Measurements from ENCODE around the gene GOLT1B.

GOLT1B gene

DNA sequence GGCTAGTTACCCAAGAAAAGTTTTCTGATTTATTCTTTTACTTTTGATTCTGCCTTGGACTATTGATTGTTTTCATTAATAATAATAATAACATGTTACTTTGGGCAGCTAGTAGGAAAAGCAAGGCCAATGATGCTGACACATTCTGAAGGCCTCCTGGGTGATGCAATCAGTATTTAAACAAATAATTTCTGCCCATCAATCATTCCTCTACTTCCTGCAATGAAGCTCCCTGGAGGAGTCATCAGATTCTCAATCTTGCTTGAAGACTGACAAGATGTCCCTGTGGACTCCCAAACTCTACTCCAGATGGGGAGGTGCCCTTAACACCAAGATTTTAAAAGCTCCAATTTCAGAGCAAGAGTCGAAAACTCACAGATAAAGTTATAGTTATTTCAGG, 24.5 kb downstream of the GOLT1B start, which contains the start of gene SPX:
TSS of gene SPX (plus strand) at position 244 of the 400 bp plus-strand sequence. CDS start 177 bp downstream, outside the sequence.
- no peak for DNase-seq

DNA sequence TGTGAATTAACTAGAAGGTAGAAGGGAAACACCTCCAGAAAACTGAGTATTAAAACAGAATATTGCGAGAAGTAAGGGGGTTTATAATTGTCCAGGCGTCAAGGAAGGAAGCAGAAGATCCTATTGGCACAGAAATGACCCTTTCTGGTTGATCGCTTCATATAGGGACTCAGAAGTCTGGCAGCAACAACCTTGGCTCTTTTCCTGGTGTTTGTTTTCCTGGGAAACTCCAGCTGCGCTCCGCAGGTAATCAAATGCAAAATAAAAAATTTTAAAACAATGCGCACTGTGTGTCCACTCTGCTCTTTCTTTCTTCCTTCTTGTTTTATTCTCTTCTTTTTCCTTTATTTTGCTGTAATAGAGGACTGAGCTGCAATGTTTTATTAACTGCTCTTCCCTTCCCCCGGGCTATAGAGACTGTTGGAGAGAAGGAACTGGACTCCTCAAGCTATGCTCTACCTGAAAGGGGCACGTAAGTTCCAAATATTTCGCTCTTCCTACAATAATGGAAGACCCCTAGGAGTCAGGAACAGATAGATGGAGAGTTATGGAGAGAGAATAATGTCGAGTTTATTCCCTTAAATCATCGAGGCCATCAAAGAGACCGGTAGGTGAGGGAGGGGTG, 25.2 kb downstream of the GOLT1B start:
- no peak for DNase-seq

DNA sequence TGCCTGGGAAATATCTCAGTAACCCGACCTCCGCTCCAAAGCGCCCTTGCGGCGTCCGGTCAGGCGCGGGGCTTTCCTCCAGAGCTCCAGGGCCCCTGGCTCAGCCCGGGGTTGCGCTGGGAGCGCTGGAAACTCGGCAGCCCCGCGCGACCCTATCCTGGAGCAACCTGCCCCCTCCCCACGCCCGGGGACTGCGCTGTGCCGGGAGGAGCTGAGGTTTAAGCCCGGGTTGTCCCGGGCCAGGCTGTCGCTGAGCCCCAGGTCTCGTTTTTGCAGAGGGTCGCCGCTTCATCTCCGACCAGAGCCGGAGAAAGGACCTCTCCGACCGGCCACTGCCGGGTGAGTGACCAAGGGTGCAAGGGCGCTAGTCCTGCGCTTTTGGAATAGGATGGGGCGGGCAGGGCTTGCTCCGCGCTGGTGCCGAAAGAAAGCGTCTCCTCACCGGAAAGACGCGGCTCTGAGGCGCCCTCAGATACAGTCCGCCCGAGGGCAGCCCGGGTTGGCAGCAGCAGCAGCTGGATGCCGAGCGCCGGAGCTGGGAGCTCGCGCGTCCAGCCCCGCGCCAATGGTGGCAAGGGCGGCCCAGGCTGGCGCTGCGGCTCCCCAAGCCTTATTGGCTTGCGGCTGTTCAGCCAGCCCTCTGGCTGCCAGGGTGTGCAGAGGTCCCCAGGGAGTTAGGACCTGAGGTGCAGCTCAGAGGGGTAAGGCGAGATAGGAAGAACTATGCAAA, 26.0 kb downstream of the GOLT1B start:
- DNase-seq, result no peak

DNA sequence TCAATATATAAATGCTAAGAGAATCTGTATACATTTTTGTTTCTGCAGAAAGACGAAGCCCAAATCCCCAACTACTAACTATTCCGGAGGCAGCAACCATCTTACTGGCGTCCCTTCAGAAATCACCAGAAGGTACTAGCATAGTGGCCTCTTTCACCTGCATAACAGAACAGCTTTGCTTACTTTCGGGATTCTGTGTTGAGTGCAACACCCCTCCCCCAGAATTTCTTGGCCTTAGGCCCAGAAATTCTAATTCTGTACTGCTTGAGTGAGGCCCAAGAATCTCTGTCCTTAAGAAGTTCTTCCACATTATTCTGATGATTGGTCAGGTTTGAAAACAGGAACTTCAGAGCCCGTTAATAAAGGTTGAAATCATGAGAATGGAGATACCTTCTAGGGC, 27.4 kb downstream of the GOLT1B start:
- no peak for DNase-seq

DNA sequence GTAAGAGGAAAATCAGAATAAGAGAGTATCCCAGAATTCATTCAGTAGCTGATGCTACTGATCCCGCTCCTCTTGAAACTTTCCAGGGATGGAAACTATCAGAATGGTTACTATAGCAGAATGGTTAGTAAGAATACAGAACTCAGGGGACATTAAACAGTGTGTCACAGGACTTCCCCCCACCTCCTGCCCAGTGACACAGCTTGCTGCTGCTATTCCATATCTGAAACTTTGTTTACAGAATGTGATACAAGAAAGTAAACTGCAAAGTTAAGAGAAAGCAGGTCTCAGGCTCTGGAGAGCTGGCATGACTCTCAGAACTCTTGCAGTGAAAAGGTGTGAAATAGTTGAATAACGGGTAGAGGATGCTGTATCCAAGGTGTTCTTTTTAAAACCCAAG, 27.9 kb downstream of the GOLT1B start:
- DNase-seq, result no peak

DNA sequence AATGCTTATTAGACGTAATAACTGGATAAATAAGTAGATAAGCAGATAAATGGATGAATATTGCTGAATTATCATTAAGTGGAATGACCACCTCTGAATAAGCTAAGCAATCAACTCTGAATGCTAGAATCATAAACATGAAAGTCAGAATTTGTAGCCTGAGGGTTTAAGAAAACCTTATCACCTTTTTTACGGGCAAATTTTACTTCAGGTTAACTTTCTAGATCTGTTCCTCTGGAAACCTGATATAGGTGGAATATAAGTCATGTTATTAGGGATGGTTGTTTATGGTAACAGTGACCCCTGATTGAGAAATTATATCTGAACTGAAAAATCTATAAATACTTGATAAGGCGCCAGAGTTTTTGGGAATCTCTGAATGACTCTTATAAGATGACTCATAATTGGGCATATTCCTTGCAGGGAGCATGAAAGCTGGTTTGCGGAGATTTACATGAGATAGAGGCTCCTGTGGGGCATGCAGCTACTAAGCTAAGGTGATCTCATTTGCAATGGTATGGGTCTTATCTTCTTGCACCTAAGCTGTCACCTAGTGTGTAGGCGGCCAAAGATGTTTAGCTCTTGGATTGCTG, 36.6 kb downstream of the GOLT1B start:
- no peak for DNase-seq

DNA sequence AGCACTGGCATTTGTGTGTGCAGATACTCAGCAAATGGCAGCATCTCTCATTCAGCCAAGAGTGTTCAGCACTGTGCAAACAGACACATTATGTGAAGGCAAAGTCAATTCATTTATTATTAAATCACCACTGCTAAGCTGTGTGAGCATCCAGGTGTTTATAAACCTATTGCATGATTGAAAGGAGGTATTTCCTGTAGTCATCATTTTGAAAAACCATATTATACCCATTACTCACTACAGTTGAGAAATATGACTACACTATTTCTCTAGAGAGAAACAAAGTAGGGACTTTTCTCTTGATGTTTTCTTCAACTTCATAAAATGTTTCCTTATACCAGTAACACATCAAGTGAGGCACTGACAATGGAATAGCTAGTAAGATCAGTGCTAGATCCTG, 38.2 kb downstream of the GOLT1B start:
- DNase-seq, result no peak

DNA sequence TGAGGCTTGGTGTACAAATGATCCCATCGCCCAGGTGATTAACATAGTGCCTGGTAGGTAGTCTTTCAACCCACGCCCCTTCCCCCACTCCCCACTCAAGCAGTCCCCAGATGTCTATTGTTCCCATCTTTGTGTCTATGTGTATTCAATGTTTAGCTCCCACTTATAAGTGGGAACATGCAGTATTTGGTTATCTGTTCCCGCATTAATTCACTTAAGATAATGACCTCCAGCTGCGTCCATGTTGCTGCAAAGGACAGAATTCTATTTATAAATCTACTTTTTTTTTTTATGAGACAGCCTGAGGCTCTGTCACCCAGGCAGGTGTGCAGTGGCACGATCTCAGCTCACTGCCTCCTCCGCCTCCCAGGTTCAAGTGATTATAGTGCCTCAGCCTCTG, 40.2 kb downstream of the GOLT1B start:
- no peak for DNase-seq

DNA sequence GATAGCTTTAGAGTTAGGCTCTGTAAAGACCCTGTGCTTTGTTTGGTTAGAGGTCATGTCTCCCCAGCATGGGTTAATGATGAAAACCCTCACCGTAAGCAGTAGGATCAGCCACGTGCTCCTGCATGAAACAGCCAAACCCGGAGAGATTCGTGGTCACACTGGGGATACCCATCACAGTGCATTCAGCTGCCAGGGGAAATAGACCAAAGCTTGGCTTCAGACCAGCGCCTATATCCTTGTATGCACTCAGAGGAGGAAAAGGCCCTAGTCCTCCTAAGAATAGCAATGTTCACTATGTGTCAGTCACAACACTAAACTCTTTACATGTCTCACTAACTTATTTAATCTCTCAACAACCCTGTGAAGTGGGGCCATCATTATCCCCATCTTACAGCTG, 40.8 kb downstream of the GOLT1B start:
- DNase-seq, result no peak

DNA sequence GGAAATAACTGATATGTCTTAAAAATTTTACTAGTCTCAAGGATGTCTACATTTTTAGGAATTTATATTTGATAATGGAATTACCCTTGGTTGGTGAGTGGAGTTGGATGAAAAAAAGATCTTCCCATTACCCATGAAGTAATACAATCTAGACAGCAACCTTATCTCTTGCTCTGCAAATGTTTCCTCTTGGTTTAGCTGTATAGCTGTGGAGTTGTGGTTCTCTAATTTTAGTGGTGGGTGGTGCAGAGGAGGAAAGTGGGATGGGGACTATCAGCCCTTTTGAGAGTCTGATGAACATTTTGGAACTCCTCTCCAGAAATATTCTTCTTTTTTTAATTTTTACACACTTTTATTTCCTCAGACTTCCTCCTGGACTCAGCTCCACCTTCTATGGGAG, 41.6 kb downstream of the GOLT1B start:
- no peak for DNase-seq

DNA sequence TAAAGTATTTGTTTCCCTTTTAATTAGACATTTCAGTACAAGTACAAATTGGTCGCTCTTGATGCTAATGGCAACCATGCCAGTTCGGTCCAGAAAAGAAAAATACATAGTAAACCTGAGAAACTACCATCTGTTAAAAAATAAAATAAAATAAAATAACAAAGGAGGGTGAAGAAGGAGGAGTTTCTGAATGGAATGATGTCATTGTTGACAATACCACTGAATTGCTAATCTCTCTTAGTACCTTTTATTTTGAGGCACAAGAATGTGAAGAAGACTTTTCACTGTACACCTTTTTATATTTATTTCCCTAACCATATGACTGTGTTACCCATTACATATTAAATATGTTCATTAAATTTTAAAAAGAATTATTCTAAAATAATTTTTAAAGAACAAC, 44.0 kb downstream of the GOLT1B start:
- DNase-seq, result no peak

DNA sequence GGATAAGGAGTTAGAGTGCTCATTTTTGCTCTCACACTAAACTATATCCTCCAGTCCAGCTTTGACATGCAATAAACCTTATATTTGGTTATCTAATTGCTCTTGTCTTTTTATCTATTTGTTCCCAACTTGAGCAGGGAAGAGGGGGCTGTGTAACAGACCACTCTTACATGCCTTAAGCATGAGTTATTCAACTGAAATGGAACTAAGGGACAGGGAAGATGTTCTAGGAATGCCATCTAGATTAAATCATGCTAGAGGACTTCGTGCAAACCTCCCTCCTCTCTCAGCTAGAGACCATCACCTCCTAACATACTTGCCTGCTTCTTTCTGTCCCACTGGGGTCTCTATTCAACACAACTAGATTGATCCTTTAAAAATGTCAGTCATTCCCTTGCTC, 45.1 kb downstream of the GOLT1B start:
- DNase-seq, result no peak

DNA sequence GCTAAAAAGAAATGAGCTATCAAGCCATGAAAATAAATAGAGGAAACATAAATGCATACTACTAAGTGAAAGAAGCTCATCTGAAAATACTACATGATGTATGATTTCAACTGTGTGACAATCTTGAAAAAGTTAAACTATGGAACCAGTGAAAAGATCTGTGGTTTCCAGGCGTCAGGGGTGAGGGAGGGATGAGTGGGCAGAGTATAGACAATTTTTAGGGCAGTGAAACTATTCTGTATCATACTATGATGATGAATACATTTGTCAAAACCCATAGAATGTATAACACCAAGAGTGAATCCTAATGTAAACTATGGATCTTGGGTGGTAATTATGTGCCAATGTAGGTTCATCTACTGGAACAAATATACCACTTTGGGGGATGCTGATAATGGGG, 45.8 kb downstream of the GOLT1B start:
- DNase-seq, result no peak

DNA sequence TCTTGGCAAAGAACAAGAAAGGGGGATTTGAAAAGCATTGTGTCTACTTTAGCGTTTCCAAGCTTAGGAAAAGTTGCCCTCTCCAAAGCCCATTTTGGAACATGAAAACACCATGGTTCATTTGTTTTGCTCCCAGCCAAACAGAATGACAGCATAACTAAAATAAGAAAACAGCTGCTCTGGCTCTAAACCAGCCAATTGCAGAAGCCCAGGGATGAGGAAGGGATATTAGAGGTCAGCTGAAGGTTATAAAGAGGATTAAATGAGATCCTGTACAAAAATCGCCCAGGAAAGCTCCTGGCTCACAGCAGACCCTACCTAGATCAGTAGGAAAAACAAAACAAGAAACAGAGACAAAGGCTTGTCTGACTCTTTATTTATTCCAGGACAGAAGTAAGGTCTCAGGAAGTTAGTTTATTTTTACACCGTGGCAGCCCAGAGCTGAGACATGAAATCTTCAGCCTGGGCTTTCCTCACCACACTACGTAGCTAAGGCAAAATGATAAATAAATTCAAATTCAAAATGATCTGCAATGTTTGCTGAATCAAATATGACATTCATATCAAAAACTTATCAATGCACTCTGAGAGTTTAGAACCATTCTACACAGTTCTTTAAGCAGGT, 50.4 kb downstream of the GOLT1B start:
- no peak for DNase-seq

DNA sequence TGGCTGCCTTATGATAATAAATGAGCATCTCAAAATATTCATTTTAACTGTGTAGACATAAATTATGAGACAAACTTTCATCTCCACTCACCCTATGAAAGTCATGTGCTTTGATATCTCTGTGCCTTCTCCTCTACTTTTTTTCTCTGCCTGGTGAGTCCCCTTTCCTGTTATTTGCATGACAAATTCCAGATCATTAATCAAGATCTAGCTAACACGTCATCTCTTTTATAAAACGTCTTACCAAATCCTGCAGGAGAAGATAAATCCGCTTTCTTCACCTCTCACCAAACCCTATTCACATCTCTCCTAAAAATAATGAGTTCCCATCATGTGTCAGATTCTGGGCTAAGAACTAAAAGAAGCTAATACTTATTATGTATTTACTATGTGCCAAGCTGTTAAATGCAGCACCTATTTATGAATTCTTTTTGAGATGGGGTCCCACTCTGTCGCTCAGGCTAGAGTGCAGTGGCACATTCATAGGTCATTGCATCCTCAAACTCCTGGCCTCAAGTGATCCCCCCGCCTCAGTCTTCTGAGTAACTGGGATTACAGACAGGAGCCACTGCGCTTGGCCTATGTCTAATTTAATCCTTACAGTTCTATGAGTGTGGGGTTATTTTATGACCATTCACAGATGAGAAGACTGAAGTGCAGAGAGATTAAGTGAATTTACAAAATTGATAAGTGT, 51.2 kb downstream of the GOLT1B start:
- no peak for DNase-seq

DNA sequence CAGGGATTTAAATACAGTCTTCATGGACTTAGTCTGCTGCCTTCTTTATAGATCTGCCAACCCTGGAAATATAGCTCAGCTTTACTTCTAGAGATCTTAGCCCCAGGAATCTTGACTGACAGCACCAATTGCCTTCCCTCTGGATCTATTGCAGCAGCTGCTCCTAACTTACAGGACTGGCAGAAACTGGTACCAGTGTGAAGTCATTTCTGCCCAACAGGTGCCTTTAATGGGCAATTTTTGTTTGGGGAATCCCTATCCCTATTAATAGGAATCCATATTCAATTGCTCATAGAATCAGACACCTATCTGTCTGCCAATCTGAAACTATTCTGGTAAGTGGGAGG, 51.7 kb downstream of the GOLT1B start:
- DNase-seq, result no peak

DNA sequence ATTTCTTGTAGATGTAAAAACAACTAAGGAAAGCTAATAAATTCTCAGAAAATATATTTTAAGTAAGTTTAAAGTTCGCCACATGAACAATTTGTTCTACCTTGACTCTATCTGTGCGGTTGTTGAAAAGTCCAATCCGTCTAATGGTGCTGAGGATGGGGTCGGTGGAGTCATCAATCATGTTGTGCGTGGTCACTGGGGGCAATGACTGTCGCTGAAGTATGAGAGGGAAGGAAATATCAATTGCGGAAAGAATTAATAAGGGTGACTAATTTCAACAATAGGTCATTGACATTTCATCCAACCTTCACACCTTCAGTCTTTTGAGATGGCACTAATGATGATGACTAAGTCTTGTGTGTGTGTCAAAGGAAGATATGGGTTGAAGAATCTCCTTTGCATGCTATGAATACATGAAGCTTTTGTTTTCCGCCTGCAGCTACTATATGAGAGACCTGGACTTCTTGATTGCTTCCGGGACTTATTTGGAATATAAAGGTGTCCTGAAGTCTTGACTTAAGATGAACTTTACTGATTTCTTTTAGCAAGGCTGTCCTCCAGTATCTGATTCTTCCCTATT, 56.6 kb downstream of the GOLT1B start:
- DNase-seq, result no peak

DNA sequence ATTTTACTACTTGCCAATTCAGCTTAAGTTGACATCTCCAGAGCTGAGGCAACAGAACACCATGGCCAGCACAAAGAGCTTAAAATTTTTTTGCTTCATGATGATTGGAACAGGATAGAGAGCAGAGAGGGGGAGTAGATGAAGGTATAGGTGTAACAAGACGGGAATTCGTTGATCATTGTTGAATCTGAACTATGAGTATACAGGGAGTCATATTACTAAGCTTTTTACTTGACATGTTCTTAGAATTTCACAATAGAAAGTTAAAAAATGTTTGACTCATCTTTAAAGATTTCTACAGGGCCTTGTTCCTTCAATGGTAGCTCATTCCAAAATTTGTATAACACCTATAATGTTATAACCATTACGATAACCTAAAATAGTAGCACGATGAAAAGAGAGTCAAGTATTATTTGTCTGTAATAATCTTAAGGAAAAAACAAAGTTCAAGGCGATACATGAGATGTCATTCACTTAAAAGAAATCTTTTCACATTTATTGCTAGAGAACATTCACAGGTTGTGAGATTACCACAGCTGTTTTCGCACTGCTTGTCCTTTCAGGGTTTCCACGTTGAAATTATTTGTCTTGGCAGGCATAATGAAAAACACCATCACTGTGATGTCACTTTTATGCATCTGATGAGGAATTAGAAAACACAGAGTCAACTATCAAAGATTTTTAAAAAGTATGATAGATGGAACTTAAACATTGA, 58.4 kb downstream of the GOLT1B start:
- DNase-seq, result no peak

DNA sequence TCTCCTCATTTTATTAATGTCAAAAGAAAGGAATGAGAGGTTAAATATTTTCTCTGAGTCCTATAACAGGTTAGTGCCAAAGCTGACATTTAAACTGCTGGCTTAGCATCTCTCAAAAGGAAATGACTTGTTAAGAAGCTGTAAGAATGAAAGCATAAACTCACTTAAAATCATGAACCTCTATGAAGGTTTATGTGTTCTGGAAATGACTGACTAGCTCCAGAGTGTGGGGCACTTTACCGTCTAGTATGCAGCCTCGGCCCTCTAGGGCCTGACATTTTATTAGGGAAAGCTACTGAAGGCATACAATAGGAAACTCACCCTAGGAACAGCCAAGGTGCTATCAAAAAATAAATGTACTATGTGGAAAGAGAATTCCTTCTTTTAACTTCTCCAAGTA, 59.6 kb downstream of the GOLT1B start:
- no peak for DNase-seq

DNA sequence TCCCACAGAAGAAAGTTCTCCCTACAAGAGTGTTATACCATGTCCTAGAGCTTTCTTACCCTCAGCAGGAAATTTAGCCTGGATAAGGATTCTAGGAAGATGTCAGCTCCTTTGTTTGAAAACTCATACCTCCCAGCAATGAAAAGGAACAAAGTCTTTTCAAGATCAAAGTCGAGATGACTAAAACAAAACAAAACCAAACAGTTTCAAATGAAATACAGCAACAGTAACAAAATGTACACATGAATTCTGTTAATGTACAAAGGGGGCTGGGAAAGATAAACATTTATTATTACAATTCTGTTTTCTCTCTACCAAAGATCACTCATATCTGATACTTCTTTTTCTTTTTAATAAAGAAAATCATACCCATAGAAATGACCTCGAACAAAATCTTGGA, 61.3 kb downstream of the GOLT1B start:
- DNase-seq, result no peak

DNA sequence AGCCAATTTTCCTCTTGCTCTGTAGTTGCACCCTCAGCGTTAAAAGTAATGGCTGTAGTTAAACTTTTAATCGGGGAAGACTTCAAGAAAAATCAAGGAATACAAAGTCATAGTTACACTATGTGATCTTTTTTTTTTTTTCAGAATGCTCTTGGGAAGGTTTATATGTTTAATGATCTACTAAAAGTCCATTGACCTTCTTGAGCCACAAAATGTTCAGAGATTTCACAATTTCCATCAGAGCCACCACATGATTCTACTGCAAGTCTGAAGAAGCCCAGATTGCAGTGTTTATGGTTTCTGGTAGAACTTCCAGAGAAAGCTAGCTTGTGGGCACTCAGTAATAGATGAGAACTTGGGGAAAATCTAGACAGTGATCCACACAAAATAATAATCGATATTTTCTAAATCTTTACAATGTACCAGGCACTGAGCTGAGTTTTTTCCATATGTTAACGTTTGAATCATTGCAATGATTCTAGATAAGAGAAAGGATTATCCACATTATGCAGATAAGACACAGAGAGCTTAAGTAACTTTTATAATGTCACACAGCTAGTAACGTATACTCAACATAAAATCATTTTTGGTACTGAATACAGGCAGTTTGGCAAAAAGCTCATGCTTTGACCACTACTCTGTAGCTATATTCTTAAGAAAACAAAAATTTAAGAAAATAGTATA, 64.8 kb downstream of the GOLT1B start:
- no peak for DNase-seq

DNA sequence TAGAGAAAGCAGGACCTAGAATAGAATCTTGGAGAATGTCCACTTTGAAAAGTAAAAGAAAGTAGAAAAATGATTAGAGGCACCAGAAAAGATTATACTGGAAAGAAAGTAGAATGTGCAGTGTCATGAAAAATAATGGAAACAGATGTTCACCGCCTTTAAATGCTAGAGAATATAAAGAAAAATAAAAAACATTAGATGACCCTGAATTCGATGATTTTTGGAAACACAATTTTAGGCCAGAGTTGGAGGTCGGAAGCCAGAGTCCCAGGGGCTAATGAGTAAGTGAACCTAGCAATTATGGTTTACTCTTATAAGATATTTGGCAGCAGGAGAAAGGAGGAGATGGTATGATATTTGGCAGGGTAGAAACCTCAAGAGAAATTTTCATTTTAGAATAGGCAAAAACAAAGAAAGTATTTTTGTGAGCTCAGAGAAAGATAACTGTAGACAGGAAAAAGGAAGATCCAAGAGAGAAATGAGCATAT, 65.4 kb downstream of the GOLT1B start:
- no peak for DNase-seq

Measured in KG1 (cell line).